Endothelial cell of umbilical vein (primary cell): ENCODE measurements around the gene RGS6.

Experiments used
- CTCF ChIP-seq, 2 donors: IDR thresholded peaks; 1 replicate in 1 of 2; 2 replicates in 1 of 2; pipeline ENCODE4 v1.5.1; 2011; ENCODE audit warnings: low read length in 2 of 2, mild to moderate bottlenecking in 2 of 2, moderate library complexity in 2 of 2, control low read depth in 1 of 2, inconsistent platforms in 1 of 2, low read depth in 1 of 2; ENCODE audit not compliant: insufficient read depth in 1 of 2; ENCODE audit errors: extremely low read depth in 1 of 2
- EZH2 ChIP-seq: IDR thresholded peaks from 2 replicates; pipeline ENCODE4 v1.6.1; 2012; ENCODE audit warnings: borderline replicate concordance, low read depth, mild to moderate bottlenecking, moderate library complexity, low read length, inconsistent platforms; ENCODE audit not compliant: severe bottlenecking
- POLR2A ChIP-seq: IDR thresholded peaks from 2 replicates; pipeline ENCODE4 v1.6.1; 2012; ENCODE audit warnings: low read depth, mild to moderate bottlenecking, control low read depth, low read length
- POLR2AphosphoS5 ChIP-seq: IDR thresholded peaks from 2 replicates; pipeline ENCODE4 v1.6.1; 2012; ENCODE audit warnings: low read depth, mild to moderate bottlenecking, control low read depth, low read length, moderate library complexity; ENCODE audit not compliant: insufficient read depth

- no peak for TF ChIP-seq POLR2AphosphoS5
- no peak for TF ChIP-seq EZH2
- TF ChIP-seq POLR2A: no peak
- TF ChIP-seq CTCF (IDR thresholded peaks at IDR 0.05; ENCODE audit: extremely low read depth in 1 of 2, insufficient read depth in 1 of 2, low read depth in 1 of 2, low read length in 2 of 2): no peak
These were observed 171.9 kb downstream of the RGS6 start for GRCh38 chr14:72104011-72104613.
